Urothelium cell line (cell line): Measurements from ENCODE around the gene ZHX3.

Experiments
- DNase-seq: peaks from one replicate; pipeline ENCODE4 v3.0.0; 2011; ENCODE audit warnings: low spot score, mixed read lengths
- FAIRE-seq: peaks from 2 replicates; lab custom pipeline; 2011; peaks lifted over from hg19 to GRCh38; lab: Jason Lieb, UNC

ZHX3 gene

GRCh38 chr20:41230136-41230535, 87.4 kb downstream of the ZHX3 start:
- FAIRE-seq, result no peak
- DNase-seq, result no peak

DNA sequence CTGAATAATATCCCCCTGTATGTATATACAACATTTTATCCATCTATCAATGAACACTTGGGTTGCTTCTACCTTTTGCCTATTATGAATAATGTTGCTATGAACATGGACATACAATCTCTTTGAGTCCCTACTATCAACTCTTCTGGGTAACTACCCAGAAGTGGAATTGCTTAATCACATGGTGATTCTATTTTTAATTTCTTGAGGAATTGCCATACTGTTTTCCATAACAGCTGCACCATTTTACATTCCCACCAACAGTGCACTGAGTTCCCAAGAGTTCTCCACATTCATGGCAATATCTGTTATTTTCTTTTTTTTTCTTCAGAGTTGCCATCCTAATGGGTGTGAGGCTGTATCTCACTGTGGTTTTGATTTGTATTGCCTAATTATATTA, 88.3 kb downstream of the ZHX3 start:
- FAIRE-seq, result no peak
- no peak for DNase-seq

GRCh38 chr20:41228858-41229257, 88.7 kb downstream of the ZHX3 start:
- DNase-seq, result no peak
- FAIRE-seq, result no peak

DNA sequence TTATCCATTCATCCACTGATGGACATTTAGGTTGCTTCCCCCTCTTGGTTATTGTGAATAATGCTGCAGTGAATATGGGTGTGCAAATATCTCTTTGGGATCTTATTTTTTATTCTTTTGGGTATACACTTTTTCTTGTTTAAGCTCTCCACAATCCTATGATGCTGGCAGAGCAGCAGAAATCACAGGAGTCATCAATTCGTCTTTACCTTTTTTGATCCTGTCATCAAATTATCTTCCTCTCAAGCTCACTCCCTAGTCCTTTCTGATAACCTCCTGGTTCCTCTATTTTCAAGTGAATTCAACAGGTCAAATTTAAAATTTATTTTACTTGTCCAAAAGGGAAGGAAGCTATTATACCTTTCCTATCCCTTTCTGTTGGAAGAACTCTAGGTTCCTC, 91.1 kb downstream of the ZHX3 start:
- no peak for FAIRE-seq

GRCh38 chr20:41225091-41225490, 92.4 kb downstream of the ZHX3 start:
- FAIRE-seq (no peak), DNase-seq (no peak)

More for the DNA sequence above, 91.1 kb downstream of the ZHX3 start:
- no peak for DNase-seq

GRCh38 chr20:41224281-41224680, 93.2 kb downstream of the ZHX3 start:
- DNase-seq (no peak), FAIRE-seq (no peak)

DNA sequence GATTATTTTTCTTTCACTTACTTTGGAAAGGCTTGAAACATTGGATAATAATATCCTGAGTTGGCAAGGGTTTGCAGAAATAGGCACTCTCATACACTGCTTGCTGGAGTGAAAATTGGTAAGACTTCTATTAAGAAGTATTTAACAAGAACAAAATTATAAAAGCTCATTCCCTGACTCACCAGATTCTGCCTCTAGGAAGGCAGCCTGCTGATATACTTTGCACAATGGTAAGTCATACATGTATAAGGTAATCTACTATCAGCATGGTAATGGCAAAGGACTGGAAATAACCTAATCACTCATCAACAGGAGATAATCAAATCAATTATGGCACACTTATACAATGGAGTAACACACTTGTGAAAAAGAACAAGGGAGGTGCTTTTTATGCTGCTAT, 94.4 kb downstream of the ZHX3 start:
- FAIRE-seq, result no peak

DNA sequence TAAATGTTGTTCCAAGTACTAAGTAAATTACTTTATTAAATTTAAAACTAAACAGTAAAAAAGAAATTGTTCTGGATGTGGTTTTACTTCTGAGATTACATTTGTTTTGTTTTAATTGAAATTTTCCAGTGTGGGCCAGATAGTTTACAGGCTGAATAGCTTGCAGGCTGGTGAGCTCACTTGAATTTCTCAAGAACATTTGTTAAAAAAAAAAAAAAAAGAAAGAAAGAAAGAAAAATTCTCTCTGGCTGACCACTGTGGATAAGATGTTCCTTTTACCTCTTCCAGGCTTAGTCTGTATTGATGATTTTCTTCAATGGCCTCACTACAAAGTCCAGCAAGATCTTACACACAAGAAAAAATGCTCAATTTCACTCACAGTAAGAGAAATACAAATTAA, 94.8 kb downstream of the ZHX3 start:
- FAIRE-seq, result no peak

More for the DNA sequence above, 94.4 kb downstream of the ZHX3 start:
- no peak for DNase-seq

GRCh38 chr20:41222296-41222695, 95.2 kb downstream of the ZHX3 start:
- DNase-seq, result no peak
- no peak for FAIRE-seq

More for the DNA sequence above, 94.8 kb downstream of the ZHX3 start:
- no peak for DNase-seq

DNA sequence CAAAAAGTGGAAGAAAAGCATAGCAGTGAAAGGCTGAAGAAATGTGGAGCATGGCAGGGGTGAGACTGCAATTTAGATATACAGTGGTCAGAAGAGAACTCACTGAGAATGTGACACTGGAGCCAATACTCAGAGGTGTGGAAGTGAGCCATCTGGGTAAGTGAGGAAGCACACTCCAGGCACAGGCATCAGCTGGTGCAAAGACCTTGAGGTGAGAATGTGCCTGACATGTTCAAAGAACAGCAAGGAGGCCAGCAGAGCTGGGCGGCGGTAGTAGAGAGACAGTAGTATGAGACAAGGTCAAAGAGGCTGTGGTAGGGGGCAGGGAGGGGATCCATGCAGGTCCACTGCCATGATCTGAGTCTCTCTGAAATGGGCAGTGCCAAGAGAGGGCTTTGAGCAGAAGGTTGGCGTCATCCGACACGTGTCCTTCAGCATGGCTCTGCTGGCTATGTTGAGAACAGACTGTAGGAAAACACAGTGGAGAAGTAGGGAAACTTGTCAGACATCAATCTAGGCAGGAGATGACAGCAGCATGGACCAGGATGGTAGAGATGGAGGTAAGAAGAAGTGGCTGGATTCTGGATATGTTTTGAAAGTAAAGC, 95.8 kb downstream of the ZHX3 start:
- no peak for FAIRE-seq
- DNase-seq, result no peak

GRCh38 chr20:41219824-41220223, 97.7 kb downstream of the ZHX3 start:
- DNase-seq, result no peak
- FAIRE-seq, result peak; percentile 50

GRCh38 chr20:41218466-41218865, 99.1 kb downstream of the ZHX3 start:
- no peak for DNase-seq
- no peak for FAIRE-seq

- DNase-seq (no peak), FAIRE-seq (no peak)
Observed at GRCh38 chr20:41217422-41217821, 100.1 kb downstream of the ZHX3 start.

DNA sequence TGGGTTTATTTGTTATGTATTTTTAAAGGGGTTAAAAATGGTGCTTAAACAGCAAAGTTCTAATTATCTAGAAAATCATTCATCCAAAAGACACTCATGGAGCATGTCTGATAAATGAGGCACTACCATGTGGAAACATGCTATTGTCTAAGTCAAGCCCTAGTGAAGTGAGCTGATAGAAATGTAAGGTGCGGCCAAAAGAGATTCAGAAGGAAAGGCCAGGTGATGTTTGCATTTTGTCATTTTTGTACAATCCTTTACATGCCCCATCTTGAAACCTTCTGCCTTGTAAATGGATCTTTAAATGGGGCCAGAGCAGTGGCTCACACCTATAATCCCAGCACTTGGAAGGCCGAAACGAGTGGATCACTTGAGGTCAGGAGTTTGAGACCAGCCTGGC, 102.9 kb downstream of the ZHX3 start:
- DNase-seq (no peak), FAIRE-seq (no peak)

DNA sequence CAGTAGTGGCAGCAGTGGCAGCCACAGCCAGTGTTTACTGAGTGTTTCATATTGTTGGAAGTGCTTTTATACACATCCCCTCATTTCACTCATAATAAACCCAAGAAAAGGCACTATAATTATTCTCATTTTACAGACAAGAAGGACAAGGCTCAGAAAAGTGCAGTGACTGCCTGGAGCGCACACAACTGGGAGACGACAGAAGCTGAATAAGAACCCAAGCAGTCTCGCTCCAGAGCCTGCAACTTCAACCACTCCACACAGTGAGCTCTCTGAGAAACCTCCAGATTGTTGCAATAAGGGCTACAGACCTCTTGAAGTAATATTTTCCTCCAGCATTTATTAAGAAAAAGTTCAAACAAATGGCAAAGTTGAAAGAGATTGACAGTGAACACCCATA, 103.3 kb downstream of the ZHX3 start:
- FAIRE-seq, result no peak
- no peak for DNase-seq

- FAIRE-seq, result no peak
- no peak for DNase-seq
Observed at GRCh38 chr20:41213150-41213820, 104.2 kb downstream of the ZHX3 start.

- no peak for DNase-seq
- no peak for FAIRE-seq
Observed at GRCh38 chr20:41205313-41205712, 112.2 kb downstream of the ZHX3 start.

GRCh38 chr20:41204304-41205265, 112.9 kb downstream of the ZHX3 start:
- FAIRE-seq (no peak), DNase-seq (no peak)

DNA sequence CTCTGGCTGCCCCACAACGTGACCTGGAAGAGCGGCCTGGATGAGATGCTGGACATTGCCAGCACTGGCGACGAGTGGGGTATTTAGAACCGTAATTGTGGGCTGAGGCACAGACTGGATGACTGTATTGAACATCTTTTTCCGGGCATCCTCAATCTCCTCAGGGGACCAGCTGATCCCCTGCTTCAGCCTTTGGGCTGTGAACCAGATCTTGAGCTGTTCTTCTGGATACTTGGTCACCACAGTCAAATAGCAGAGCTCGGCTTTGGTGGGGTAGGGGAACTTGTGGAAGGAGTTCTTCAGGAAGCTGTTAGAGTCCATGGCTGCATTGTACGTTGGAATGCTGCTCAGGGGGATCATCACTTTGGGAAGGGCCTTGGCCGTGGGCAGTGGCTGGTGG, 113.9 kb downstream of the ZHX3 start:
- FAIRE-seq, result no peak

GRCh38 chr20:41202426-41202825, 115.1 kb downstream of the ZHX3 start:
- FAIRE-seq (no peak), DNase-seq (no peak)

More for the DNA sequence above, 113.9 kb downstream of the ZHX3 start:
- DNase-seq, result no peak

DNA sequence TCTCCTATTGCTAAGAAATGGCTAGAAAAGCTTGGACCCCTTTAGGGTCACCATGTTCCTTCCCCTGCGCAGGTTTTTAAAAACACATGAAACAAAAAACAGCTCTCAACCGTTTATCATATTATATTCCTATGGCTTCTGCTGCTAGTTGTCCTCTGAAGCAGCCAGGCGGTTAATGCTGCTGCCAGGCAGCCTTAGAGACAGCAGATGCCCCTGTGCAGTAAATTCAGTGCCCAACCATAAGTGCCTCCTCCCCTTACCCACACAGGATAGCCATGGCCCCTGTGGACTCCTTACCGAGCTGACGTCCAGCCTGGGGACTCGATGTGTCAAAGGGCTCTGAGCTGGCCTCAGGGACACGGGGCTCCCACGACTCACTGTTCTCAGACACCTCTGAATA, 115.8 kb downstream of the ZHX3 start:
- no peak for FAIRE-seq

More for the DNA sequence above, 115.8 kb downstream of the ZHX3 start:
- no peak for DNase-seq
